Measurements from ENCODE around the gene PHF21B. TPM values are rescaled to one million over a fixed set of nuclear protein-coding genes. Genes with fewer than 3 reads are reported as not detected.
"Not testable (repeated sequence)": the region's sequence is repeated elsewhere in the genome, so short reads cannot be mapped to it uniquely, and the experiment has no call there.

Gene PHF21B
- total and polyA plus RNA-seq, 2 of the 8 experiments (the other 6 are each of a cell fraction or from before 2014, with no cell fraction given) = 19.3 to 68.1 TPM

- H4K20me1 ChIP-seq (replicated peaks in 1 of 2; ENCODE audit: control insufficient read depth in 1 of 2, insufficient read depth in 2 of 2, low read length in 2 of 2); H4K5ac ChIP-seq (ENCODE audit: insufficient read length, low read depth, low read length); H3K4me3 ChIP-seq (ENCODE audit: extremely low read depth in 1 of 4, insufficient read depth in 2 of 4, low read depth in 3 of 4, low read length in 4 of 4); H3K27ac ChIP-seq (ENCODE audit: low read depth, low read length); H3K79me2 ChIP-seq (ENCODE audit: control insufficient read depth in 1 of 2, insufficient read depth in 2 of 2, low read length in 2 of 2); H2BK12ac ChIP-seq (ENCODE audit: low read depth, low read length); H3K4me1 ChIP-seq (replicated peaks in 1 of 4; ENCODE audit: control insufficient read depth in 3 of 4, insufficient read depth in 4 of 4, low read length in 3 of 4); H2AK5ac ChIP-seq (ENCODE audit: low read depth, low read length); H2AFZ ChIP-seq (ENCODE audit: low read length); H3K9ac ChIP-seq (replicated peaks in 1 of 4; ENCODE audit: extremely low read depth in 1 of 4, low read depth in 3 of 4, low read length in 3 of 4); H3K56ac ChIP-seq (replicated peaks; ENCODE audit: insufficient read length, low read depth, low read length); H3K4ac ChIP-seq (replicated peaks; ENCODE audit: insufficient read length, low read depth, low read length); H3K18ac ChIP-seq (ENCODE audit: extremely low read depth, low read length); H3K4me2 ChIP-seq (ENCODE audit: insufficient read depth in 1 of 2, low read depth in 2 of 2, low read length in 2 of 2); H2BK5ac ChIP-seq (ENCODE audit: low read depth, low read length); H4K8ac ChIP-seq (ENCODE audit: extremely low read depth, insufficient read depth, low read length); H3K14ac ChIP-seq (ENCODE audit: insufficient read length); H3K23ac ChIP-seq (ENCODE audit: insufficient read length); H2BK15ac ChIP-seq (ENCODE audit: low read length); DNase-seq (ENCODE audit: low read depth in 1 of 2, low spot score in 2 of 2); H2BK120ac ChIP-seq (replicated peaks; ENCODE audit: low read depth, low read length); H3K79me1 ChIP-seq (ENCODE audit: low read depth, low read length); H2BK20ac ChIP-seq (ENCODE audit: low read length); H4K91ac ChIP-seq (replicated peaks; ENCODE audit: insufficient read length, low read length); H3K27me3 ChIP-seq (replicated peaks in 1 of 4; ENCODE audit: control insufficient read depth in 3 of 4, extremely low read depth in 1 of 4, insufficient read depth in 3 of 4, low read length in 3 of 4); H3K23me2 ChIP-seq (ENCODE audit: low read depth, low read length): not testable (repeated sequence)
- POLR2A ChIA-PET (ENCODE audit: partially characterized antibody) = interaction anchor here (0.7 kb wide), 1 partner anchor 373 kb away, joined by 4 read pairs; no protein-coding TSS in a partner anchor
- peaks cover 0 to 28% (median 11%) of the 10 kb centered on the region in 4 experiments; a peak in 5 of 8 replicates for H3K36me3 ChIP-seq (ENCODE audit: control insufficient read depth in 2 of 4, insufficient read depth in 4 of 4, low read length in 3 of 4)
- no CpG with 5 or more reads among the region's 2 CpGs for WGBS, 2 experiments (ENCODE audit: extremely low coverage in 1 of 2, insufficient coverage in 1 of 2, insufficient read length in 1 of 2, insufficient replicate concordance in 2 of 2, low coverage in 1 of 2, low lambda C conversion rate in 2 of 2, missing lambda C conversion rate in 1 of 2)
- peak; percentile 60 for FAIRE-seq
- H3K9me3 ChIP-seq (ENCODE audit: insufficient read depth in 2 of 2, low read depth in 1 of 2, low read length in 1 of 2) = peaks cover 11 to 15% of the 10 kb centered on the region in 2 experiments; a peak in 3 of 4 replicates
- CTCF ChIA-PET (ENCODE audit: partially characterized antibody) = interaction anchor here (1.0 kb wide), 1 partner anchor 15 kb away, joined by 3 read pairs; no protein-coding TSS in a partner anchor
Observed at GRCh38 chr22:44903164-44903563, 106.6 kb downstream of the PHF21B start.

Measured in H1 (cell line).